Neural crest cell (in vitro differentiated cells): Measurements from ENCODE around the gene KIAA0586. TPM values are rescaled to one million over a fixed set of nuclear protein-coding genes. Genes with fewer than 3 reads are reported as not detected.
A peak's percentile ranks its signal among the peaks of the same experiment; 100 is the strongest.

Source experiments
- DNase-seq: peaks from one replicate; pipeline ENCODE4 v3.0.0; 2021; ENCODE audit warnings: low read depth, mixed read lengths, low spot score
- H3K27ac Mint-ChIP-seq: one replicate; pipeline ENCODE4 v1.8.0; 2021; ENCODE audit warnings: mild to moderate bottlenecking, mixed read lengths; ENCODE audit not compliant: unreplicated experiment
- H3K27me3 Mint-ChIP-seq: 2 replicates; pipeline ENCODE4 v1.8.0; 2021; ENCODE audit warnings: low read depth, mild to moderate bottlenecking, mixed read lengths
- H3K36me3 Mint-ChIP-seq: 2 replicates; pipeline ENCODE4 v1.8.0; 2021; ENCODE audit warnings: low read depth, mild to moderate bottlenecking, mixed read lengths
- H3K4me1 Mint-ChIP-seq: 2 replicates; pipeline ENCODE4 v1.8.0; 2021; ENCODE audit warnings: mixed read lengths
- H3K4me3 Mint-ChIP-seq: one replicate; pipeline ENCODE4 v1.8.0; 2021; ENCODE audit warnings: mild to moderate bottlenecking, mixed read lengths
- H3K9me3 Mint-ChIP-seq: 2 replicates; pipeline ENCODE4 v1.8.0; 2021; ENCODE audit warnings: mixed read lengths
- CTCF ChIP-seq: fragments of 200-600 bp; sonication (generic); conservative IDR thresholded peaks from 2 replicates; pipeline ENCODE4 v1.5.0; 2021; ENCODE audit warnings: antibody characterized with exemption, mild to moderate bottlenecking
- total RNA-seq: library from RNA; stranded (reverse); gene quantifications from 2 replicates; pipeline ENCODE4 v1.2.1, GENCODE V29; 2021

The KIAA0586 gene
- total RNA-seq, 1 donor from 2014 or later: 41.1 TPM

GRCh38 chr14:58398495-58398894, 29.0 kb upstream of the KIAA0586 start:
- no peak for TF ChIP-seq CTCF
- Mint-ChIP-seq H3K36me3 (peaks cover 9% of the 10 kb centered on the region), H3K4me3 (no peak overlapping the region), H3K27me3 (no peaks in the 10 kb centered on the region), H3K9me3 (no peaks in the 10 kb centered on the region), H3K4me1 (peaks cover 22% of the 10 kb centered on the region), H3K27ac (no peak overlapping the region)
- DNase-seq: no peak

DNA sequence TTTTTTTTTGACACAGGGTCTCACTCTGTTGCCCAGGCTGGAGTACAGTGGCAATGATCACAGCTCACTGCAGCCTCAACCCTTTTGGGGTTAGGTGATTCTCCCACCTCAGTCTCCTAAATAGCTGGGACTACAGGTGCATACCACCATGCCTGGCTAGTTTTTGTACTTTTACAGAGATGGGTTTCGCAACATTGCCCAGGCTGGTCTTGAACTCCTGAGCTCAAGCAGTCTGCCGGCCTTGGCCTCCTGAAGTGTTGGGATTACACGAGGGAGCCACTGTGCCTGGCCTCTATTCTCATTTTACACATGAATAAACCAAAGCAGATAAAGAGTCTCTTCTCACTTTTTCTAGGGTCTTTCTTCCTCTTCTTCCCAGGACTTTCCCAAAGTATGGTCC, 28.6 kb upstream of the KIAA0586 start:
- no peak overlapping the region for H3K4me3 Mint-ChIP-seq
- no peak for TF ChIP-seq CTCF
- peaks cover 22% of the 10 kb centered on the region for H3K4me1 Mint-ChIP-seq
- no peaks in the 10 kb centered on the region for H3K27me3 Mint-ChIP-seq
- DNase-seq: no peak
- H3K36me3 Mint-ChIP-seq: peaks cover 9% of the 10 kb centered on the region
- no peak overlapping the region for H3K27ac Mint-ChIP-seq
- H3K9me3 Mint-ChIP-seq: no peaks in the 10 kb centered on the region

DNA sequence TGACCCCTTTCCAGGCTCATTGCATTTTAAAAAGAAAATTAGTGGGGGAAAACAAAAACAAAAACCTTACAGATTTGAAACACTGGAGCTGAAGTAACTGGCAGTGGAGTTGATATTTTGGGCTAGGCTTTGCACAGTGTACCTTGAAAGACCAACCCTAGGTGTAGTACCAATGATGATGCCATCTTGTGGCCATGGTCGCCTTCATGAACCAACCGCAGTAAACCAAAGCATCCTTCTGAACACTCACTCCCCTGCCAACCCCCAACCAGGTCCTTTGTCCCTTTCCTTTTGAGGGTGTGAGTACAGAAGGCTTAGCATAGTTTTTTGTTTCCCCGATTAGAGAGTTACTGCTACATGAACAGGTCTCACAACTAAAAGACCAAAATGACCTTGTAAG, 25.9 kb upstream of the KIAA0586 start:
- H3K4me1 Mint-ChIP-seq: peaks cover 13% of the 10 kb centered on the region
- H3K27ac Mint-ChIP-seq: no peak overlapping the region
- no peak for TF ChIP-seq CTCF
- DNase-seq: no peak
- no peaks in the 10 kb centered on the region for H3K27me3 Mint-ChIP-seq
- peaks cover 12% of the 10 kb centered on the region for H3K36me3 Mint-ChIP-seq
- H3K9me3 Mint-ChIP-seq: no peaks in the 10 kb centered on the region
- no peak overlapping the region for H3K4me3 Mint-ChIP-seq

DNA sequence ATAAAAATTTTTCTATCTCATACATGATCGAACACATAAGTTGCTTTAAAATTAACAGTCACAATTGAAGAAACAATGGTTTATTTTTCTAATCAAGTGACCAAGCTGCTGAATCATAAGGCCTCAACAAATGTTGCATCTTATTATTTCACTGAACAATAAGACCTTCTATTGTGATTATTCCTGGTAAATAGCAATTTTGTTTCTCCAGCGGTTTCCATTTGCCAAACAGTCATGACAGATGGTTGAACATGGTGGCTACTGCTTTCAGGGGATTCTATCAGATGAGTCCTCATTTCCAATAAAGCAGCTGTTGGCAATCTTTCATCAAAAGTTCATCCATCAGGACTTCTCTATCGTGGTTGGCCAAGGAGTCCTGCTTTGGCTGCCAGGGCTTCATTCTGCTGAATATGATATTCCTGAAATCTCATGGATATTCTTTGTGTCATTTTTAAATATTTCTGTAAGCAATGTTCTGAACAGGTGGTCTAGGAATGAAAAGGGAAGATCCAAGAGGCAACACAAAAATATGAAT, 18.8 kb upstream of the KIAA0586 start:
- DNase-seq: no peak
- peaks cover 11% of the 10 kb centered on the region for H3K36me3 Mint-ChIP-seq
- no peak for TF ChIP-seq CTCF
- no peak overlapping the region for H3K4me3 Mint-ChIP-seq
- no peaks in the 10 kb centered on the region for H3K9me3 Mint-ChIP-seq
- H3K27me3 Mint-ChIP-seq: no peaks in the 10 kb centered on the region
- no peaks in the 10 kb centered on the region for H3K4me1 Mint-ChIP-seq
- H3K27ac Mint-ChIP-seq: no peak overlapping the region

- no peak for DNase-seq
- Mint-ChIP-seq H3K27ac (no peak overlapping the region), H3K9me3 (peaks cover 2% of the 10 kb centered on the region), H3K27me3 (no peaks in the 10 kb centered on the region), H3K4me3 (no peak overlapping the region), H3K4me1 (no peaks in the 10 kb centered on the region), H3K36me3 (peaks cover 28% of the 10 kb centered on the region)
- peak; percentile 28 for TF ChIP-seq CTCF
Measured at GRCh38 chr14:58414845-58415244, 12.7 kb upstream of the KIAA0586 start.
